Uterus (tissue), 2 donors: Measurements from ENCODE around the gene MKRN3.

Experiments used
- POLR2A ChIP-seq, 2 donors: fragments of 450-650 bp; IDR thresholded peaks; one replicate each; pipeline ENCODE4 v1.6.1; 2016; ENCODE audit warnings: antibody characterized with exemption in 2 of 2, mild to moderate bottlenecking in 1 of 2, moderate library complexity in 1 of 2
- TF ChIP-seq, protein P1 (sequence below), 4 experiments: fragments of 200-600 bp in 2 of 4; fragments of 450-650 bp in 2 of 4; sonication (generic) in 2 of 4; IDR thresholded peaks; one replicate each; pipeline ENCODE4 v1.5.1; 2016 to 2019; ENCODE audit warnings: antibody characterized with exemption in 4 of 4, mild to moderate bottlenecking in 2 of 4, moderate library complexity in 1 of 4

DNA sequence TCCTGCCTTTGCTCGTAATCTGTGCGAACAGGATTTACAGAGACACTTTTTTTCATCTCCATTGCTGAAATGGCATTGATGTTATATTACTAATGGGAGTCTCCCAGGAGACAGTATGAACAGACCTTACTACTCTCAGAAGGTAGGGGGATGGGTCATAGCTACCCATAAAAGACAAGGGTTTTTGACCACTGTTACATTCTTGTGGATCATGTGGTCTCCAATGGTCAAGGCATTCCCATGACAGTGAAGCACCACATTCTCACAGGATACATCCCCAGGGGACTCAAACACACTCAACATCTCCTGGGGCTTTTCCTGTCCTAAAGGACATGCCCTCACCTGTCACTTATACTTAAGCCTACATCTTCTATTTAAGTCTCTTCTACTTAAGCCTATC is 40.8 kb downstream of the MKRN3 start:
- TF ChIP-seq POLR2A (IDR thresholded peaks at IDR 0.05) = no peak
- TF ChIP-seq, protein P1, sequence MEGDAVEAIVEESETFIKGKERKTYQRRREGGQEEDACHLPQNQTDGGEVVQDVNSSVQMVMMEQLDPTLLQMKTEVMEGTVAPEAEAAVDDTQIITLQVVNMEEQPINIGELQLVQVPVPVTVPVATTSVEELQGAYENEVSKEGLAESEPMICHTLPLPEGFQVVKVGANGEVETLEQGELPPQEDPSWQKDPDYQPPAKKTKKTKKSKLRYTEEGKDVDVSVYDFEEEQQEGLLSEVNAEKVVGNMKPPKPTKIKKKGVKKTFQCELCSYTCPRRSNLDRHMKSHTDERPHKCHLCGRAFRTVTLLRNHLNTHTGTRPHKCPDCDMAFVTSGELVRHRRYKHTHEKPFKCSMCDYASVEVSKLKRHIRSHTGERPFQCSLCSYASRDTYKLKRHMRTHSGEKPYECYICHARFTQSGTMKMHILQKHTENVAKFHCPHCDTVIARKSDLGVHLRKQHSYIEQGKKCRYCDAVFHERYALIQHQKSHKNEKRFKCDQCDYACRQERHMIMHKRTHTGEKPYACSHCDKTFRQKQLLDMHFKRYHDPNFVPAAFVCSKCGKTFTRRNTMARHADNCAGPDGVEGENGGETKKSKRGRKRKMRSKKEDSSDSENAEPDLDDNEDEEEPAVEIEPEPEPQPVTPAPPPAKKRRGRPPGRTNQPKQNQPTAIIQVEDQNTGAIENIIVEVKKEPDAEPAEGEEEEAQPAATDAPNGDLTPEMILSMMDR (IDR thresholded peaks at IDR 0.05) = no peak
